GM19397 (cell line): ENCODE results near the gene ZNF605.
"Not testable (repeated sequence)": the region's sequence is repeated elsewhere in the genome, so short reads cannot be mapped to it uniquely, and the experiment has no call there.

Experiments
- ATAC-seq: cut with Tn5 transposase; IDR thresholded peaks from one replicate; pipeline ENCODE4 v1.9.1; 2021; ENCODE audit warnings: mild to moderate bottlenecking, moderate library complexity; ENCODE audit not compliant: unreplicated experiment

Gene ZNF605

DNA sequence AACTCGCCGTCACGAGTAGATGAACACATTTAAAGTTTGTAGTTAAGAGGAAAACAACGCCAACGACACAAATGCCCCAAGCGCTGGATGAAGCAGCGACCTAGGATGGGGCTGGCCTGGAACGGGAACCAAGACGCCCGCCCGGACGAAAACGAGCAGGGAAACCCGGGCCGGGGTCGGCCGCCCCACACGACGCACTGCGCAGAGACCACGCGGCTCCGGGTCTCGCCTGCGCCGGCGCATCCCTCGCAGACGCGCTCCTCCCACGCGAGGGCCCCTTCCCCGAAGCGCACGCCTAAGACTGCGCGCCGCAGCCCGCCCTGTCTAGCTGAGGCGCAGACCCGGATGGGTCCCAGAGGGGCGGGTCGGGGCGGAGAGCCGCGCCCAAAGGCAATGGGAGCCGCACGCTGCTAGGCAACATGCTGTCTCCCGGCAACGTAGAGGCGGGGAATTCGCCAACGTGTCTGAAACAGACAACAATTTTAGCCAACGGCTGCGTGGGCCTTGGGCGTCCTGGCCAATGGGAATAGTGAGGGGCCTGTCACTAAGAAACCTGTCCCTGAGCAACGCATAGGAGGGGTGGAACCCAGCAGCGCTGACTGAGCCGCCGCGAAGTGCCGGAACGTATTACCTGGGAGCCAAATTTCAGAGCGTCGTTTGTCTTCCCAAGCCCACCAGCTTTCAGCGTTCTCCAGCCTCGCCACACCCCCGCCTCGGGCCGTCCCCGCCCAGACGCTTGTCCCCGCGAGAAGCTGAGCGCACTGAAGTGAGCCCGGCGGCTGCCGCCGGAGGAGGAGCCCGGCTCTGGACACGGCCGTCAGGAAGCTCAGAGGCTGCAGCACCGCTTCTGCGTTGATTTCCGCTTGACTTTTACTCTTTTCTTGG is 47.7 kb downstream of the ZNF605 start:
- peak; percentile 92 for ATAC-seq

DNA sequence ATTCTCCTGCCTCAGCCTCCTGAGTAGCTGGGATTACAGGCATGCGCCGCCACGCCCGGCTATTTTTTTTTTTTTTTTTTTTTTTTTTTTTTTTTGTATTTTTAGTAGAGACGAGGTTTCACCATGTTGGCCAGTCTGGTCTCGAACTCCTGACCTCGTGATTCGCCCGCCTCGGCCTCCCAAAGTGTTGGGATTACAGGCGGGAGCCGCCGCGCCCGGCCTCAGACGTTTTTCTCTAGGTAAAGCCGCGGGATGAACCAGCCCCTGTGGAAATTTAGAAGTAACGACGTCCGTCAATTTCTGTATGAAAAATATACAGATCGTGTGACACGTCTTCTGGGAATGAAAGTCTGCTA is 48.3 kb downstream of the ZNF605 start:
- ATAC-seq = not testable (repeated sequence)

DNA sequence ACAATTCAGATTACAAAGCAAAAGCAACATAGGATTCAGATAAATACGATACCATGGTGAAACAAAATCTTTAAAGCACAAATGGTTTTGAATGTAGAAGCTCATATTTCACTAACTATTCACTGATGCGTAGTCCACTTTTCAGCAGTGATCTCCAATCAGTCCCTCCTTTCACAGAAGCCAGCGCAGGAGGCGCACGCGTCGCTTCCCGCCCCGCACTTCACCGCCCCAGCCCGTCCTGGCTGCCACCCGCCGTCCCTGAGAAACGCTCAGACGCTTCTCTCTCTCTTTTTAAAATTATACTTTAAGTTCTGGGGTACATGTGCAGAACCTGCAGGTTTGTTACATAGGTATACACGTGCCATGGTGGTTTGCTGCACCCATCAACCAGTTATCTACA is 48.9 kb downstream of the ZNF605 start:
- no peak for ATAC-seq

DNA sequence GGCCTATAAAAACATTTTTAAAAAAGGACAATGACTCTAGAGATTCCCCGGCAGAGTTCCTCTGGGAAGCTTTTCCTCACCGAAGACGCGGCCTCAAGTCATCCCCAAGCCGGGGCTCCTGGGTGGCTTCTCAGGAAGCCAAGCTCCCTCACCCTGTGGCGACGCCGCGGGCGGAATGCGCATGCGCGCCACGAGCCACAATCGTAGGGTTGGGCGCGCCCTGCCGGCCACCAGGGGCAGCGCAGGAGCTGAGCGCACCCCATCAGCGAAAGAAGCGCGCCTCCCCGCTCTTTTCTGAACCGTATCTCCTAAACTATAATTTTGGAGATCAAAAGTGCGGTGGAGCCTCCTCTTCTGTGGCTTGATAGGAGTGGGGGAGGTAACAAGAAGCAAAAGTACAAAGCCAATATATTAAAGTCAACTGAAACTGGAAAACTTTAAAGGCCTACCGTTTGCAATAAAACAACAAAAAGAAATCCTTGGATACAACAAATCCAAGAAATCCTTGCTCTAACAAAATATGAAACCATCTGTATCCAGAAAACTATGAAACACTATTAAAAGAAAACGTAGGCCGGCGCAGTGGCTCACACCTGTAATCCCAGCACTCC is 51.3 kb downstream of the ZNF605 start:
- ATAC-seq = no peak

DNA sequence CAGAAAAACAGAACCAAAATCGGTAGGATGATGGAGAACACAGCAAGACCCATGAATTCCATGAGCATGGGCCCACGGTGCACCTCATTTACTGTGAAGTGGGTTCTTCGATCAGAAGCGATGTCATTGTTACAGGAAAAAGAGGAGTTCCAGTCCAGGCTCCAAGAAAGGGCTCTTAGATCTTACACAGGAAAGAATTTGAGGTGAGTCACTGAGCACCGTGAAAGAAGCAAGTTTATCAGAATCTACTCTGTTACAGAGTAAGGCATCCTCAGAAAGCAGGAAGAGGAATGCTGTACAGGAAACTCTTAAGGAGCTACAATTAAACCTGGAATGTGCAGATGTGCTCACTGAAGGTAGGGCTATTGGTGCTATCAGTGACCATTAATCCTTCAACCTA is 57.1 kb downstream of the ZNF605 start:
- ATAC-seq = no peak

DNA sequence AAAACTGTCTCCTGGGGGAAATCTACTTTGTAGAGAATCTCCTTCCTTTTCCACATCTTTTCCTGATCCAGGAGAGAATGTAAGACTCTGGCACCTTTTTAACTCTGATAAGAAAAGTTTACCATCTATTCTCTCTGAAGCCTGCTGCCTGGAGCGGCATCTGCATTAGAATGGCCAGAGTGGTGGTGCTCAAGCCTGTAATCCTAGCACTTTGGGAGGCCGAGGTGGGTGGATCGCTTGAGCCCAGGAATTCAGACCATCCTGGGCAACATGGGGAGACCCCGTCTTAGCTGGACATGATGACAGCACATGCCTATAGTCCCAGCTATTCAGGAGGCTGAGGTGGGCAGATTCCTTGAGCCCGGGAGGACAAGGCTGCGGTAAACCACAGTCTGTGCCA is 67.3 kb downstream of the ZNF605 start:
- no peak for ATAC-seq

DNA sequence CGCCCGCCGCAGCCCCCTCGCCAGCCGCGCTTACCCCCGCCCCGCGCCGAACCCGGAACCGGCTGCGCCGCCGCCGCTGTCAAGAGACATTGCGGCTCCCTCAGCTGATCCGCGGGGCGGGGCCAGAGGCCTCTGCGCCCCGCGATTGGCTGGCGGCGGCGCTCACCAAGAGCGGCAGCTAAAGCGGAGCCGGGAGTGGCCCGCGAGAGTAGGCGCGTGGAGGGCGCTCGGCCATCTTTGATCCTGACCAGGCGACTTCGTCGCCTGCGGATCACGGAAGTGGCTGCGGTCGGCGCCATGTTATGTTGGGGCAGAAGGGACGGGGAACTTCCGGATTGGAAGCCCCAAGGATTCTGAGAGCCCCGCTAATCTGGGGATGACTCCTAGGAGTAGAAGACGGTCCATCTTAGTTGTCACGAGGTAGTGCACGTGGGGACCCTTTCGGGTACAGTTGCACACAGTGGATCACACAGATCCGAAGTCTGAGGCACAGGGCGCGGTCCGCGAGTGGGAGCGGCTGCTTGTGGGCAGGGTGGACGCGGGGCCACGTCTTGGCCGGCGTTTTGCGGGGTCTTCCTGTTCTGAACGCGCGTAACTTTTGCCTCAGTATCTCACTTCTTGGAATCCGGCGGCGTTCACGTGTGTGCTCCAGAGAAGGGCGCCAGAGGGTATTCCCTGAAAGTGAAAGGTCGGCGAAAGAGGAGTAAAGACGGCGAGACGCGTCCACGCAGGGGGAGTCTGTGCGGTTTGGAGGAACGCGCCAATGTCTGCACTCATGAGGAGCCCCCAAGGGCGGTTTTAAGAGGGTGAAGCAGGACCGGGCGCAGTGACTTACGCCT is 68.4 kb downstream of the ZNF605 start, which contains the start of gene CHFR:
Gene CHFR, minus strand, starts transcription at position 93 of the 839 bp plus-strand sequence. CDS start 277 bp downstream, outside the sequence.
- peak; percentile 98 for ATAC-seq

DNA sequence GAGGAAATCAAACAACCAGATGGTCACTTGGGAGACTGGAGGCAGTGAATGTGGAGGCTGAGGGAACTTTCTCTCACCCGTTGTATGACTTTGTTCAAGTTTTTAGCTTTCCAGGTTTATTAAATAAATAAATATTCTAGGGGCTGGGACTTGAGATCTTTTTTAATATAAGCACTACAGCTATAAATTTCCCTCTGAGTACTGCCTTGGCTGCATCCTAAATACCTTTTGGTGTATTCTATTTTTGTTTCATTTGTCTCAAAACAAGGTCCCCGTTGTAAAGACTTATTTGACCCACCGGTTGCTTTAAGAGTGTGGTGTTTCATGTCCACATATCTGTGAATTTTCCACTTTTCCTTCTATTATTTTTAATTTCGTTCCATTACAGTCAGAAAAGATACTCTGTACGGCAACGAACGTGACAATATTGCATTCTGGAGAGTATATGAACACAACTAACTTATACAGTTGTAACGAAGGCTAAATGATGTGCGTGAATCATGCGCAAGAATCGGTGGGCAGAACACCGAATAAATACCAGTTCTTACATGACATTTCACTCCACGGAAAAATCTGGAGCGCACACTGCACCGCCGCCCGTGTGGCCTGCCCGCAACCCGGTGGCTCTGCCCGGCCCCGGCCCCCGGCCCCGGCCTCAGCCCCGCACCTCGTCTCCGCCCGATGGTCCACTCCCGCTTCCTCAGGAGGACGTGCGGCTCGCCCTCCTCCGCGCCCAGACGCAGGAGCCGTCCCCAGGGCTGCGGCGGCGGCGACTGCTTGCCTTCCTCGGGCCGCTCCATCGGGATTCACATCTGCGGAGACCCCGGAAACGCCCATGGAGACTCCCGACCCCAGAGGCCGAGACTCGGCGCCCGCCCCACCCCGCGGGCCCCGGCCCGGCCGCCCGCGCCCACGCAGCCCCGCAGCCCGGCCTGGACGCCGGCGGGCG is 69.3 kb downstream of the ZNF605 start:
- ATAC-seq = peak; percentile 7

DNA sequence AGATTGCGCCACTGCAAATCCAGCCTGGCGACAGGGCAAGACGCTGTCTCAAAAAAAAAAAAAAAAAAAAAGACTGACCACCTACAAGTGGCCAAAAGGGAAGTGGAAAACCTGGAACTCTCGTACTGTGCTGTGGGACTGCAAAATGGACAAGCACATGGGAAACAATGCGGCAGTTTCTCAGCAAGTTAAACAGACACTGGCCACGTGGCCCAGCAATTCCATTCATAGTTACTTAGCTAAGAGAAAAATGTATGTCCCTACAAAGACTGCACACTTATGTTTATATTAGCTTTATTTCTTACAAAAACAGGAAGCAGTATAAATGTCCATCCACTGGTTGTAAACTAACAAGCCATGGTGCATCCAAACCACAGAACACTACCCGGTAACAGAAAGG is 74.3 kb downstream of the ZNF605 start:
- no peak for ATAC-seq

DNA sequence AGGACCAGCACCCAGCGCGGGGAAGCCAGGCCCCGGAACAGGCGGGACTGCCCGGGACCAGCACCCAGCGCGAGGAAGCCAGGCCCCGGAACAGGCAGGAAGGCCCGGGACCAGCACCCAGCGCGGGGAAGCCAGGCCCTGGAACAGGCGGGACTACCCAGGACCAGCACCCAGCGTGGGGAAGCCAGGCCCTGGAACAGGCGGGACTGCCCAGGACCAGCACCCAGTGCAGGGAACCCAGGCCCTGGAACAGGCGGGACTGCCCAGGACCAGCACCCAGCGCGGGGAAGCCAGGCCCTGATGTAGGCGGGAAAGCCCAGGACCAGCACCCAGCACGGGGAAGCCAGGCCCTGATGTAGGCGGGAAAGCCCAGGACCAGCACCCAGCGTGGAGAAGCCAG is 81.5 kb downstream of the ZNF605 start:
- ATAC-seq = not testable (repeated sequence)

DNA sequence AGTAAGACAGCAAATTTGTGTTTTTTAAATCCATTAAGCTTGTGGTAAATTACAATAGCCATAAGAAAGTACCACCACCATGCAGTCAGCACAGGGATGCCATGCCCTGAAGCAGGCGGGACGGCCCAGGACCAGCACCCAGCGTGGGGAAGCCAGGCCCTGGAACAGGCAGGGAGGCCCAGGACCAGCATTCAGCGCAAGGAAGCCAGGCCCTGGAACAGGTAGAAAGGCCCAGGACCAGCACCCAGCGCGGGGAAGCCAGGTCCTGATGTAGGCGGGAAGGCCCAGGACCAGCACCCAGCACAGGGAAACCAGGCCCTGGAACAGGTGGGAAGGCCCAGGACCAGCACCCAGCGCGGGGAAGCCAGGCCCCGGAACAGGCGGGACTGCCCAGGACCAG is 81.9 kb downstream of the ZNF605 start:
- ATAC-seq = no peak

DNA sequence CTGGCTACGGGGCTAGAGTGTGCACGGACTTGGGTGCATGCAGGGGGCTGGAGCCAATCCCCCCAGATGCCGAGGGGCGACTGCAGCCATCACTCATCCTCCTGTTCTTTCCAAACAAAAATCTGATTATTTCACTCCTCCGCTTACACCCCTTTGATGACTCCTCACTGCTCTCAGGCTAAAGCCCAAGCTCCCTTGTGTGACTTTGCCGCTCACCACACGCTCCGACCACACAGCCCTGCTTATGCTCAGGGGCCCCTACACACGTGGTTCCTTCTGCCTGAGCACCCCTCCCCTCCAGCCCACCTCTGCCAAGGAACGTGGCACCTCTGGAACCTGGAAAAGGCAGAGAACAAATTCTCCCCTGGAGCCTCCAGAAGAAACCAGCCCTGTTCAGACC is 82.4 kb downstream of the ZNF605 start:
- ATAC-seq = no peak

DNA sequence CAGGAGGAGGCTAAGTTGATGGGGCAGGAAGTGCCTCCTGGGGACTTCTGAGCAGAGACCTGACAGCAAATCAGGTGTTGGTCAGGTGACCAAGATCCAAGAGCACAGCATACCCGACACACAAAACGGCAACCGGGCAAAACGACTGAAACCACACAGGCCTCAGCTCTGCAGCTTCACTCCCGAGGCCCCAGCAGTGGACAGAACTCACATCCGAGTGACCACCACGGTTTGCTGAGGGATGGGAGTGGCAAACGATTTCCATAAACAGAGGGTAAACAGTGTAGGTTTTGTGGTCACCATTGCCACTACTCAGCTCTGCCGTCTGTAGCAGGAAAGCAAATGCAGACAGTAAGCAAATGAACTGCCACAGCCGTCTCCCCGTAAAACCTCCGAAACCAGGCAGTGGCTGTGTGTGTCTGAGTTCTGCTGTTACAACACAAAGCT is 83.1 kb downstream of the ZNF605 start:
- ATAC-seq = no peak

DNA sequence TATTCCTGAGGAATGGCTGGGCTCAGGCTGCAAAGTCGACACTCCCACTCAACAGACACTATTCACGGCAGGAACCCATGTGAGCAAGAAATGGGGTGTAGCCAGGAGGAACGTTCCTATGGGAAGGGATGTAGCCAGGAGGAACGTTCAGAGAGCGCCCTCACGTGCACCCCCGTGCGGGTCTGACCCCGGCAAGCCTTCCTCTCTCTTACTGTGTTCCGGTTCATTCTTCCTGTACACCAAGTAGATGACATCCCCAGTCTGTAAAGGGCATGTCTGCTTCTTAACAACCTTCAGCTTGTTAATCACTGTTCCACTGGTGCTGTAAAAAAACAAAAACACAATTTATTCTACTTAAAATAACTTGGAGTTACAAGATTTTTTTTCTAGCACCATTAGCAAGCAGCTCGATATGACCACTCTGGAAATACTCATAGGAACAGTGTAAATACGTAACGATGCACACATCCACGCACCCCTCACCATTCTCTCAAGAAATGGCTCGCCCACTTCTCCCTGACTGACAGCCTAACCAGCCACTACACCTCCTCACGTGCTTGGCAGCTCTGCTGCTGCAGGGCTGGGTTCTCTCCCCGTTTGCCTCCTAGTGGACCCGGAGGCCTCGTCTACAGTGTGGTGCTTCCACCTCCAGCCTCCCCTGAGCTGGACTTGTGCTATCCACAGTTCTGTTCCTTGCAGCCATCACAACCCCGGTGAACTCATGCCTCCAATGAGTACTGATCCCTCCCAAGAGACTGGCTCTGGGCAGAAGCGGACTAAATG is 83.8 kb downstream of the ZNF605 start:
- ATAC-seq = no peak

DNA sequence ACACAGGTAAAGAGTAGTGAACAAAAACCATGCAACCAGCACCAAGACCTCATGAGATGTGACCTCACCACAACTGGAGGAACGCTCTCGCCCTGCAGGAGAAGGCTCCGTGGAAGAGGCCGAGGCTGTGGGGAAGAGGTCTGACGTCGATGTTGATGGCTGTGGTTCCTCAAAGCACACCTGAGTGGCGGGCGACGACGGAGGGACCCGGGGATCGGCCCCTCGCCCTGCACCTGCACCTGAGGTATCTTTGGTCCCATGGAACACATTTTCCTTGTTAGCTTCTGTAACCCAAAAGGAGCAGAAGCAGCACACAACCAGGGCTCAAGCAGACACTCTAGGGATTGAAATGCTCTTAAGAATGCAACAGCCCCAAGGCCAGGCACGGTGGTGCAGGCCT is 86.6 kb downstream of the ZNF605 start:
- ATAC-seq = no peak
